ENCODE data around the gene MEI1. TPM values are rescaled to one million over a fixed set of nuclear protein-coding genes. Genes with fewer than 3 reads are reported as not detected.

The MEI1 gene
- total RNA-seq, 1 donor from 2014 or later: 0.64 TPM

DNA sequence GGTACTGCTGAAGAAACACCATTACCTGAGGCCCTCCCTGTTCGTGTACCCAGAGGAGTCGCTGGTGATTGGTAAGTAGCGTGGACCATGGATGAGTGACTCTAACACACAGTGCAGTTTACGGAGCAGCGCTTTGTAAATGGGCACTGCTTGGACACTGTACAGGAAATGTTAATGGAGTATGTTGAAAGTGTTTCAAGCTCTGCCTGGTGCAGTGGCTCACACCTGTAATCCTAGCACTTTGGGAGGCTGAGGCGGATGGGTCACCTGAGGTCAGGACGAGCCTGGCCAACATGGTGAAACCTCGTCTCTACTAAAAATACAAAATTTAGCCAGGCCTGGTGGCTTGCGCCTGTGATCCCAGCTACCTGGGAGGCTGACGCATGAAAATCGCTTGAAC lies 48.5 kb upstream of the MEI1 start:
- Mint-ChIP-seq H3K27me3 (ENCODE audit: low read depth, unreplicated experiment) (no peaks in the 10 kb centered on the region), H3K27ac (ENCODE audit: unreplicated experiment) (no peak overlapping the region), H3K4me3 (ENCODE audit: unreplicated experiment) (no peak overlapping the region), H3K4me1 (ENCODE audit: low read depth, unreplicated experiment) (no peaks in the 10 kb centered on the region), H3K9me3 (ENCODE audit: unreplicated experiment) (no peaks in the 10 kb centered on the region), H3K36me3 (ENCODE audit: low read depth, unreplicated experiment) (peaks cover 11% of the 10 kb centered on the region)
- no peaks in the 10 kb centered on the region for H3K4me1 ChIP-seq (ENCODE audit: insufficient read depth, low read length)
- H3K9ac ChIP-seq (ENCODE audit: low read length): no peak overlapping the region
- no peak overlapping the region for H3K27ac ChIP-seq (ENCODE audit: low read depth, low read length)
- H4K20me1 ChIP-seq (ENCODE audit: insufficient read depth, low read length): peaks cover 45% of the 10 kb centered on the region
- no peak overlapping the region for H3K4me3 ChIP-seq (ENCODE audit: insufficient read depth, low read depth, low read length)
- H2AFZ ChIP-seq (ENCODE audit: low read depth, low read length): no peak overlapping the region
- H3K4me2 ChIP-seq (ENCODE audit: low read length): no peak overlapping the region
- no peaks in the 10 kb centered on the region for H3K9me3 ChIP-seq (ENCODE audit: insufficient read depth, low read depth, low read length)
- DNase-seq (ENCODE audit: low read depth) (no peak), FAIRE-seq (no peak)
- TF ChIP-seq, protein P1, sequence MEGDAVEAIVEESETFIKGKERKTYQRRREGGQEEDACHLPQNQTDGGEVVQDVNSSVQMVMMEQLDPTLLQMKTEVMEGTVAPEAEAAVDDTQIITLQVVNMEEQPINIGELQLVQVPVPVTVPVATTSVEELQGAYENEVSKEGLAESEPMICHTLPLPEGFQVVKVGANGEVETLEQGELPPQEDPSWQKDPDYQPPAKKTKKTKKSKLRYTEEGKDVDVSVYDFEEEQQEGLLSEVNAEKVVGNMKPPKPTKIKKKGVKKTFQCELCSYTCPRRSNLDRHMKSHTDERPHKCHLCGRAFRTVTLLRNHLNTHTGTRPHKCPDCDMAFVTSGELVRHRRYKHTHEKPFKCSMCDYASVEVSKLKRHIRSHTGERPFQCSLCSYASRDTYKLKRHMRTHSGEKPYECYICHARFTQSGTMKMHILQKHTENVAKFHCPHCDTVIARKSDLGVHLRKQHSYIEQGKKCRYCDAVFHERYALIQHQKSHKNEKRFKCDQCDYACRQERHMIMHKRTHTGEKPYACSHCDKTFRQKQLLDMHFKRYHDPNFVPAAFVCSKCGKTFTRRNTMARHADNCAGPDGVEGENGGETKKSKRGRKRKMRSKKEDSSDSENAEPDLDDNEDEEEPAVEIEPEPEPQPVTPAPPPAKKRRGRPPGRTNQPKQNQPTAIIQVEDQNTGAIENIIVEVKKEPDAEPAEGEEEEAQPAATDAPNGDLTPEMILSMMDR (IDR thresholded peaks at IDR 0.05; ENCODE audit: insufficient read depth, low read depth, low read length): no peak
- TF ChIP-seq EZH2 (IDR thresholded peaks at IDR 0.05; ENCODE audit: insufficient read depth, low read length): no peak
- no peaks in the 10 kb centered on the region for H3K27me3 ChIP-seq (ENCODE audit: insufficient read depth, low read length)
- peaks cover 60% of the 10 kb centered on the region for H3K36me3 ChIP-seq (ENCODE audit: insufficient read depth, low read length)
- peaks cover 28% of the 10 kb centered on the region for H3K79me2 ChIP-seq (ENCODE audit: insufficient read depth, low read length)

DNA sequence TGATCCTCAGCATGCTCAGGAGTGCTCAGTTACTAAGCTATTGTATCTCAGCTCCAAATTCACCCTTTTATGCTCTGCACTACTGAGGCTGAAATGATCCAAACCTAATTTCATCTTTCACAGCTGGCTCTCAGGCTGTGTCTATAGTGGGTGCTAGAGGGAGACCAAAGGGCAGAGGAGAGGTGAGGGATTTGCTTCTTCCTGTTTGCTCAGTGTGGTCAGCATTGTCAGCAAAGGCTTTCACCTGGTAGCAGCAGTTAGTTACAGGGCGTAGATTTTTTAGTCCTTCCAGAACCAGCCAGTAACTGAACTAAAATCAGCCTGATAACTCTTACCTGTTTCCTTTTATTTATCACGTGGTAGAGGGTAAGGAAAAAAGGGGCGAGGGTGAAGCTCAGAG lies 45.0 kb upstream of the MEI1 start:
- Histone ChIP-seq H3K4me2 (ENCODE audit: low read length) (no peak overlapping the region), H4K20me1 (ENCODE audit: insufficient read depth, low read length) (peaks cover 40% of the 10 kb centered on the region), H3K27me3 (ENCODE audit: insufficient read depth, low read length) (no peaks in the 10 kb centered on the region), H3K9ac (ENCODE audit: low read length) (no peak overlapping the region), H3K4me1 (ENCODE audit: insufficient read depth, low read length) (no peaks in the 10 kb centered on the region), H3K36me3 (ENCODE audit: insufficient read depth, low read length) (peaks cover 67% of the 10 kb centered on the region), H2AFZ (ENCODE audit: low read depth, low read length) (no peak overlapping the region), H3K9me3 (ENCODE audit: insufficient read depth, low read depth, low read length) (no peaks in the 10 kb centered on the region), H3K79me2 (ENCODE audit: insufficient read depth, low read length) (peaks cover 27% of the 10 kb centered on the region), H3K4me3 (ENCODE audit: insufficient read depth, low read depth, low read length) (no peak overlapping the region), H3K27ac (ENCODE audit: low read depth, low read length) (no peak overlapping the region)
- no peaks in the 10 kb centered on the region for H3K4me1 Mint-ChIP-seq (ENCODE audit: low read depth, unreplicated experiment)
- FAIRE-seq (no peak), DNase-seq (ENCODE audit: low read depth) (no peak)
- peaks cover 16% of the 10 kb centered on the region for H3K36me3 Mint-ChIP-seq (ENCODE audit: low read depth, unreplicated experiment)
- H3K9me3 Mint-ChIP-seq (ENCODE audit: unreplicated experiment): no peaks in the 10 kb centered on the region
- no peak overlapping the region for H3K4me3 Mint-ChIP-seq (ENCODE audit: unreplicated experiment)
- H3K27ac Mint-ChIP-seq (ENCODE audit: unreplicated experiment): no peak overlapping the region
- TF ChIP-seq, protein P1 (IDR thresholded peaks at IDR 0.05; ENCODE audit: insufficient read depth, low read depth, low read length): no peak
- no peak for TF ChIP-seq EZH2 (IDR thresholded peaks at IDR 0.05; ENCODE audit: insufficient read depth, low read length)
- H3K27me3 Mint-ChIP-seq (ENCODE audit: low read depth, unreplicated experiment): no peaks in the 10 kb centered on the region

DNA sequence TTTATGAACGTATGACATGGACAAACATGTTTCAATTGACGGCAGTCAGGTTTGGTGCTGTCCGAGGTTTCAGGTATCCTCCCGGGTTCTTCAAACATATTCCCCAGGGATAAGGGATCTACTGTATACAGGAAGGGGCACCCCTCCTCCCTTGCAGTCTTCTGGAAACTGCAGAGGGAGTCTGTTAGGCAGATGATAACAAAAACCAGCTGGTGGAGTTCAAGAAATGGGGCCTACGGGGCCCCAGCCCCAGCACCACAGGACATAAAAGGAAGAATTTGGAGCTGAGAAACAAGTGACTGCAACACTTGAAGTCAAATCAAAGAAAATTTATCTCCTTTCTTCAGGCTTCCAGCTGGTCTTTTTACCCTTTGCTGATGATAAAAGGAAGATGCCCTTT lies 42.7 kb upstream of the MEI1 start:
- Histone ChIP-seq H3K4me3 (ENCODE audit: insufficient read depth, low read depth, low read length) (no peak overlapping the region), H3K36me3 (ENCODE audit: insufficient read depth, low read length) (peaks cover 76% of the 10 kb centered on the region), H3K4me1 (ENCODE audit: insufficient read depth, low read length) (no peaks in the 10 kb centered on the region), H3K27ac (ENCODE audit: low read depth, low read length) (no peak overlapping the region), H3K9me3 (ENCODE audit: insufficient read depth, low read depth, low read length) (no peaks in the 10 kb centered on the region), H3K4me2 (ENCODE audit: low read length) (no peak overlapping the region), H3K79me2 (ENCODE audit: insufficient read depth, low read length) (peaks cover 20% of the 10 kb centered on the region), H4K20me1 (ENCODE audit: insufficient read depth, low read length) (peaks cover 46% of the 10 kb centered on the region), H3K27me3 (ENCODE audit: insufficient read depth, low read length) (no peaks in the 10 kb centered on the region), H3K9ac (ENCODE audit: low read length) (no peak overlapping the region), H2AFZ (ENCODE audit: low read depth, low read length) (no peak overlapping the region)
- TF ChIP-seq, protein P1 (IDR thresholded peaks at IDR 0.05; ENCODE audit: insufficient read depth, low read depth, low read length): no peak
- TF ChIP-seq EZH2 (IDR thresholded peaks at IDR 0.05; ENCODE audit: insufficient read depth, low read length): no peak
- FAIRE-seq (no peak), DNase-seq (ENCODE audit: low read depth) (no peak)
- H3K27me3 Mint-ChIP-seq (ENCODE audit: low read depth, unreplicated experiment): no peaks in the 10 kb centered on the region
- H3K4me1 Mint-ChIP-seq (ENCODE audit: low read depth, unreplicated experiment): no peaks in the 10 kb centered on the region
- no peak overlapping the region for H3K4me3 Mint-ChIP-seq (ENCODE audit: unreplicated experiment)
- H3K27ac Mint-ChIP-seq (ENCODE audit: unreplicated experiment): no peak overlapping the region
- H3K9me3 Mint-ChIP-seq (ENCODE audit: unreplicated experiment): no peaks in the 10 kb centered on the region
- H3K36me3 Mint-ChIP-seq (ENCODE audit: low read depth, unreplicated experiment): peaks cover 15% of the 10 kb centered on the region
